Stimulated activated CD4-positive, alpha-beta T cell treated with anti-CD3 and anti-CD28 coated beads, TNF-alpha, amount 100 ng/mL, for 24 hours (primary cell): ENCODE measurements around the gene AKT3.
"Not testable (repeated sequence)": the region's sequence is repeated elsewhere in the genome, so short reads cannot be mapped to it uniquely, and the experiment has no call there.

Source experiments
- DNase-seq, 3 experiments: peaks; one replicate each; pipeline ENCODE4 v3.0.0-alpha.2; 2020; ENCODE audit warnings: low read depth in 3 of 3

The AKT3 gene

DNA sequence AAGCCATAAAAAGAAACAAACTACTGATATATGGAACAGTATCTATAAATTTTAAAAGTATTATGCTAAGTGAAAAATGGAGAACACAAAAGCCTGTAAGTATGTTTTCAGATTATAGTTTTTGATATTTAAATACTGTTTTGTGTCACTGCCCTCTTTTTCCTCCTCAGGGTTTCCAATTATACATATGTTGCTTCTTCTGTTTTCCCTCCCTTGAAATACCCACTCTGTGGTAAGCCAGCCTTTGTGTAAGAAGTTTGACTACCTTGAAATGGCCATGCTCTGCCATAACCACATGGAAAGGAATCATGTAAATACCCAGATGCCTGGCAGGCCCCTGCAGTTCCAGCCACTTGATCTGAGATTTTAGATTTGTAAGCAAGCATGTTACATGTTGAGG lies 248.3 kb downstream of the AKT3 start:
- no peak for DNase-seq

DNA sequence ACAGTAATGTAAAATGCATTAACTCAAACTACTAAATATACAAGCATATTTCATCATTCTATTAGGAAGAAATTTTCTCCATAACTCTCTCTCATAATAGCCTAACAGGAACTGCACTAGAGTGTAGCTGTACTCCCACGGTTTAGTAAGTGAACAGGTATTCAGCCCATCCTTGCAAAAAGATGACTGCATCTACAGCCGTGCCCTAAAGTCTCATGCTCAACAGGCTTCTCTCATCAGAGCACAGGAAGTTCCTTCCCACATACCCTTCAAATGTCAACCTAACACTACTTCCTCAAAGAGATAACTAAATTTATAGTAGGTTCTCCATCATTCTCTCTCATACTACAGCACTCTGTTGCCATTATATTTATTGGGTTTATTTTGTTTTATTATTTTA lies 251.6 kb downstream of the AKT3 start:
- DNase-seq: no peak

GRCh38 chr1:243597383-243597782 lies 252.7 kb downstream of the AKT3 start:
- no peak for DNase-seq

DNA sequence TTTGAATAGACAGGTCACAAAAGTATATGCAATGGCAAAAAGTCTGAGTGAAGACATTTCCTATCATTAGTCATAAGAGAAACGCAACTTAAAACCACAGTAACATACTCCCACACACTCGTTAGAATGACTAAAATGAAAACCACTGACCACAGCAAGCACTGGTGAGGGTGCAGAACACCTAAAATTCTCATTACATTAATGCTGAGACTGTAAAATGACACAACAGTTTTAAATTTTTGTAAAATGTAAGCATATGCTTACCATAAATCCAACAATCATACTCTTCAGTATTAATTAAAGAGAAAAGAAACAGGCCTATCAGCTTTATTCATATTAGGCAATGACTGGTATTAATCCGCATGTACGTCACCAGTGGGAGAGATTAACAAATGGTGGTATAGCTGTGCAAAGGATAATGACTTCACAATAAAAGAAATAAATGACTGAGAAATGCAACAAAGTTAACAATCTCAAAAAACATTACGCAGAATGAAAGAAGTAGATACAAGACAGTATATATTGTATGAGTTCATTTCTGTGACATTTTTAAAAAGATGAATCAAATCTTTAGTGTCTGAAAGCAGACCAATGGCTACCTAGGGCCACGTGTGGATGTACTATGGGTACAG lies 253.5 kb downstream of the AKT3 start:
- DNase-seq: peak in 1 of 3 experiments; percentile 12

GRCh38 chr1:243595527-243596210 lies 254.4 kb downstream of the AKT3 start:
- DNase-seq: no peak

- DNase-seq: no peak
Observed at GRCh38 chr1:243594455-243594854, 255.6 kb downstream of the AKT3 start.

GRCh38 chr1:243589286-243589685 lies 260.8 kb downstream of the AKT3 start:
- not testable (repeated sequence) for DNase-seq

GRCh38 chr1:243587823-243588560 lies 262.1 kb downstream of the AKT3 start:
- no peak for DNase-seq

DNA sequence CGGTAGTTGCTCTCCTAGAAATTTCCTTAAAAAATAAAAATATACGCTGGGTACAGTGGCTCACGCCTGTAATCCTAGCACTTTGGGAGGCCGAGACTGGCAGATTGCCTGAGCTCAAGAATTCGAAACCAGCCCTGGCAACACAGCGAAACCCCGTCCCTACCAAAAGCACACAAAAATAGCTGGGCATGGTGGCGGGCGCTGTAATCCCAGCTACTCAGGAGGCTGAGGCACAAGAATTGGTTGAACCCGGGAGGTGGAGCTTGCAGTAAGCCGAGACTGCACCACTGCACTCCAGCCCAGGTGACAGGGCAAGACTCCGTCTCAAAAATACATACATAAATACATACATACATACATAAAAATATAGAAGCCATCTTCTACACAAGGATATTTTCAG lies 262.8 kb downstream of the AKT3 start:
- DNase-seq: no peak

- DNase-seq: no peak
Observed at GRCh38 chr1:243585982-243586381, 264.1 kb downstream of the AKT3 start.

- no peak for DNase-seq
Observed at GRCh38 chr1:243582326-243582725, 267.7 kb downstream of the AKT3 start.

DNA sequence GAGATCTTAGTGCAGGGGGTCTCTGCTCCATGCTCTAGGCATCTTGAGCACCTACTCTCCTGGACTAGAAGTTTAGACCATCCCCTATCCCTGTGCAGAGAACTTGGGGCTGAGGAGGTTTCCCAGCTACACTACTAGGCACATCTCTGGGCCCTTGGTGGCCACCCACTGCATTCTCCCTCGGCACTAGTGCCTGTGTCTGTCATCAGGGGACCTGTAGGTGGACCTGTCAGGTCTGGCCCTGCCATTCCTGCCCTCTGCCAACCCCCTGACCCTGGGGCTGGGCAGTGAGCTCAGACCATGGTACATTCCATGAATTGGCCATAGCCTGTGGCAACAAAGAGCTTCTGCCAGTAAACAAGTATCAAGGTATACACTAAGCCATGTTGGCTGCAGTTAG lies 269.1 kb downstream of the AKT3 start:
- no peak for DNase-seq

DNA sequence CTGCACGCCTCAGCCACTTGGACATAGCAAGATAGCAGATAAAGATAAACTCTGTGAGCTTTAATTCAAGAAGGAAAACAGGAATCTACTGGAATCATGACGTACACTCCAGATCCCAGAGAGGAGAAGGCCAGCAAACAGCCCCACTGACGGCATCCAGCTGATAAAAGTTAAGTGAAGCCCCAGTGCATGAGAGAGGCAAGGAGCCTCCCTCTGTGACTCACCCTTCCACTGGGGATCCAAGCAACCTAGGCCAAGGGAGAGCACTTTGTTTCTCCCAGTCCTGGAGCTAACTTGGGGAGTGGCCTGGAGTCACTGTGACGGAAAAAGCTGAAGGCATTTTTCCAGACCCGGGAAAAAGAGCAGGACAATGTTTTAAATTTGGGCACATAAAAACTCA lies 270.0 kb downstream of the AKT3 start:
- DNase-seq: no peak

GRCh38 chr1:243575070-243575469 lies 275.0 kb downstream of the AKT3 start:
- no peak for DNase-seq

DNA sequence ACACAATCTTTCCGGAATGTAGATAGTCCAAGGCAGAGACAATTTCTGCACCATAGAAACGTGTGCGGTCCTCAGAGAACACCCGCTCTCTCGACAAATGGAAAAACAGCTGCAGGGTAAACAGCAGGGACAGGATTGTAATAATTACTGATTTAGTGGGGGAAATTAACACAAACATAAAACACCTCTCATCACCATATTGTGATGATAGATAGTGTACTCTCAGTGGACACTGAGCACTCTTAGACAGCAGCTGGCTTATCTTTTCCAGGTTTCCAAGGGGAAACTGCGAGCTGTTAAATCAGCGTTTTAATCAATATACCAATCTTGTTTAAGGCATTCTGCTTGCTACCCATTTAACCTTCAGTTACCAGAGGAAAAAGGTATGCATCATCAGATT lies 277.1 kb downstream of the AKT3 start:
- DNase-seq: no peak

DNA sequence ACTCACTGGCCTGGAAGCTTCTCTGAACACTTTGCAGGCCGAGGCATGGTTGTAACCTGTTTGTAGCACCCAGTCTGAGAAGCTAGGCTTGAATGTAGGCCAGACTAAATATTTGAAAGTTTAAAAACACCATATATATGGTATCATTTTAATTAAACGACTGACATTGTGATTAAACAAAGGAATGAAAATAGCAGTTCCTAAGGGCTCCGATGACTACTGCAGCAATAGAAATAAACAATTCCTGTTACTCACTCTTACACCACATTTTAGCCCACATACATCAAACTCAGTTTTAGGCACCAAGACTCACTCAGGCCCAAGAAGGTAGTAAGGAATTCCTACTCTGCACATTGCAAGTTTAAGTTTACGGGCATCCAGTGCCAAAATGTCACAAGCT lies 281.2 kb downstream of the AKT3 start:
- DNase-seq: no peak

GRCh38 chr1:243564814-243565213 lies 285.2 kb downstream of the AKT3 start:
- DNase-seq: no peak

- DNase-seq: no peak
Observed at GRCh38 chr1:243563732-243564131, 286.3 kb downstream of the AKT3 start.

GRCh38 chr1:243562473-243562872 lies 287.6 kb downstream of the AKT3 start:
- no peak for DNase-seq

GRCh38 chr1:243561588-243562319 lies 288.3 kb downstream of the AKT3 start:
- DNase-seq: no peak

DNA sequence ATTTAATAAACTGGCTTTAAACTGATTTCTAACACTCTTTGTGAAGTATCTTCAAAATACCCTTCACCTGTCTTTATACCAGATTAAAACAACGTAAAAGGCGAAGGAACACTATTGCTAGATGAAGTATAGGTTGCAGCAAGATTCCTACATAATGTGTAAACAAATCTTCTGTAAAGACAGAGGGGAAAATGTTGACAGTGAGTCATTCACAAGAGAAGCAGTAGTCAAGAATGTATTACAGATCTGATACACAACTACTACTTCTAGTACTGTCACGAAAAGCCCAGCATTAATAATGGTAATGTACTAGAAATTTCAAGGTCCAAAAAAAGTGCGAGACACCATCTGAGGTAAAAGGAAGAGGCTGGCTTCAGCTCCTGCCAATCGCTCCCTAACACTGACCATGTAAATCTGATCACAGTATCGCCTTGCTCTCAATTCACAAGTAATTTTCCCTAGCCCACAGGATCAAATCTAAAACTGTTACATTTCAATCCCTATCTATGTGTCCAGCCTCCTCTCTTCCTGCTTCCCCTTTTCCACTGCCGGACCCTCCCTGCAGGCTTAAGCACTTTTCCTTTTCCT lies 290.4 kb downstream of the AKT3 start:
- no peak for DNase-seq

DNA sequence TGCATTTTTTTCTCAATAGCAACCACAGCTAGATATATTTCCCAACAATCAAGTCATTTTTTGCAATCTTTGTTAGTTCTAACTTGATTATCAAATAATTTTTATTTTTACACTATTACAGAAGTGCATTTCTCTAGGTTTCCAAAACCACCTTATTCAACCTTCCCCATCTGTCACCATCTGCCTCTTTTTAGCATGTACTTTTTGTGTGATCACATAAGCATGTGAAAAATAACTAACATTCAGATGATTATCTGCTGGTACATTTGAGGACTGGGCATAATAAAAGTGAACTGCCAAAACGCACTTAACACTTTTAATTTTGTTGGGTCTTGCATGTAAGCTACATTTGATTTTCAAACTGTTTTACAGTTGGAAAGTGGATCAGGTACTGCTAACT lies 291.5 kb downstream of the AKT3 start:
- DNase-seq: no peak
